Measurements from ENCODE around the gene CRYBG1. TPM values are rescaled to one million over a fixed set of nuclear protein-coding genes. Genes with fewer than 3 reads are reported as not detected.
"Not testable (repeated sequence)": the region's sequence is repeated elsewhere in the genome, so short reads cannot be mapped to it uniquely, and the experiment has no call there.

Gene CRYBG1
- total RNA-seq, 2 donors from 2014 or later, result 61.0 to 62.4 TPM

DNA sequence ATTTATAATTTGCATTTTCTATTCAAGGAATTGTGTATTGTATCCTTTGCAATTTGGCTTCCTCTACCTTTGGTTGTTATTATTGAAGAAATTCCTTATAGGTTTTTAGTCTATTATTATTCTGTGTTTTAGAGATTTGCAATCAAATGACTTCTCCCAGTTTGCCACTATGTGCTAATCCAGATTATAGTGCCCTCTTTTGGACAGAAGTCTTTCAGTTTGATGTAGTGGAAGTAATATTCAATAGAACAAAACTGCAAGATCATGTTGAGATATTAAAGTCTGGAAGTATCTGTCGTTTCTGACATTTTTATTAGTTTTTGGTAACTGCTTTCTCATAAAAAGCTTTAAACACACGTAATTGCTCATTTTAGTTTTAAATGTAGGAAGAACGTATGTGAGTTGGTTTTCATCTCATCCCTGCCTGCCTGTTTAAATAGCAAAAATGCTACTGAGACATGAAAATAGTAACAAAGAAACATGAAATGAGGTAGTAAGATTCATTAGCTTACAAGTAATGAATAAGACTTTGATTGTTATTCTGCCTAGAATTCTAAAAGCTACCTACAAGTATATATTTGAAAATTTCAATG lies 195.9 kb downstream of the CRYBG1 start:
- no peak for DNase-seq
- no peaks in the 10 kb centered on the region for H3K27me3 Mint-ChIP-seq
- no peaks in the 10 kb centered on the region for H3K9me3 ChIP-seq (ENCODE audit: control insufficient read depth, low read length, poor library complexity, severe bottlenecking)
- no peak overlapping the region for H3K4me3 Mint-ChIP-seq
- H3K36me3 Mint-ChIP-seq (ENCODE audit: low read depth), result peaks cover 3% of the 10 kb centered on the region
- peak; percentile 57 for ATAC-seq
- peaks cover 10% of the 10 kb centered on the region for H3K4me1 Mint-ChIP-seq
- H3K27ac Mint-ChIP-seq, result peak overlapping the region; percentile 84

DNA sequence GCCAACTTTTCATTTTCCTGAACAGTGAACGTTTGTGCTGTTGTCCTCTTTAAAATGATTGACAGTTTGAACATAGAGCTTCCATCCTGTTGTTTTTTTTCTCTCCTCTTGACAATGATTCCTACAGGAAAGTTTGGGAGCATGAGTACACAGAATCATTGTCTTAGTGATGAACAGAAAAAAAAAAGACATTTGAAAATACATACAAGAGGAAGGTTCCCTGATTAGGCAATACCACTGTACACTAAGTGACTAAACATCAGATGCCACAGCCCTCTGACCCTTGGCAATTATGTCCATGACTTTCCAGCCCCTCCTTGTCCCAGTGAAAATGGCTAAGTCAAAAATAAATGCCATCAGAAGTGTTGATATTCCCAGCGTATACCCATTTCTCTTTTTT lies 197.3 kb downstream of the CRYBG1 start:
- no peaks in the 10 kb centered on the region for H3K9me3 ChIP-seq (ENCODE audit: control insufficient read depth, low read length, poor library complexity, severe bottlenecking)
- Mint-ChIP-seq H3K27me3 (no peaks in the 10 kb centered on the region), H3K27ac (peak overlapping the region; percentile 84), H3K36me3 (ENCODE audit: low read depth) (peaks cover 3% of the 10 kb centered on the region), H3K4me1 (peaks cover 10% of the 10 kb centered on the region), H3K4me3 (no peak overlapping the region)
- DNase-seq (no peak), ATAC-seq (no peak)

- Mint-ChIP-seq H3K27me3 (no peaks in the 10 kb centered on the region), H3K4me1 (peaks cover 10% of the 10 kb centered on the region), H3K4me3 (no peak overlapping the region), H3K36me3 (ENCODE audit: low read depth) (peaks cover 3% of the 10 kb centered on the region), H3K27ac (peak overlapping the region; percentile 84)
- no peak for DNase-seq
- no peak for ATAC-seq
- H3K9me3 ChIP-seq (ENCODE audit: control insufficient read depth, low read length, poor library complexity, severe bottlenecking), result no peaks in the 10 kb centered on the region
Measured at GRCh38 chr6:106558364-106558763, 197.8 kb downstream of the CRYBG1 start.

DNA sequence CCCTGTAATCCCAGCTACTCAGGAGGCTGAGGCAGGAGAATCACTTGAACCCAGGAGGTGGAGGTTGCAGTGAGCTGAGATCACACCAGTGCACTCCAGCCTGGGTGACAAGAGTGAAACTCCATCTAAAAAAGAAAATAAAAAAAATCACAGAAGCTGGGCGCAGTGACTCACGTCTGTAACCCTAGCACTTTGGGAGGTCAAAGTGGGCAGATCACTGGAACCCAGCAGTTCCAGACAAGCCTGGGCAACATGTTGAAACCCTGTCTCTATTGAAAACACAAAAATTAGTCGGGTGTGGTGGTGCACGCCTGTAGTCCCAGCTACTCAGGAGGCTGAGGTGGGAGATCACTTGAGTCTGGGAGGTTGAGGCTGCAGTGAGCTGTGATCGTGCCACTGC lies 199.1 kb downstream of the CRYBG1 start:
- not testable (repeated sequence) for H3K9me3 ChIP-seq (ENCODE audit: control insufficient read depth, low read length, poor library complexity, severe bottlenecking); ATAC-seq; H3K4me3 Mint-ChIP-seq; H3K36me3 Mint-ChIP-seq (ENCODE audit: low read depth); H3K4me1 Mint-ChIP-seq; DNase-seq; H3K27me3 Mint-ChIP-seq
- H3K27ac Mint-ChIP-seq, result peak overlapping the region; percentile 84

DNA sequence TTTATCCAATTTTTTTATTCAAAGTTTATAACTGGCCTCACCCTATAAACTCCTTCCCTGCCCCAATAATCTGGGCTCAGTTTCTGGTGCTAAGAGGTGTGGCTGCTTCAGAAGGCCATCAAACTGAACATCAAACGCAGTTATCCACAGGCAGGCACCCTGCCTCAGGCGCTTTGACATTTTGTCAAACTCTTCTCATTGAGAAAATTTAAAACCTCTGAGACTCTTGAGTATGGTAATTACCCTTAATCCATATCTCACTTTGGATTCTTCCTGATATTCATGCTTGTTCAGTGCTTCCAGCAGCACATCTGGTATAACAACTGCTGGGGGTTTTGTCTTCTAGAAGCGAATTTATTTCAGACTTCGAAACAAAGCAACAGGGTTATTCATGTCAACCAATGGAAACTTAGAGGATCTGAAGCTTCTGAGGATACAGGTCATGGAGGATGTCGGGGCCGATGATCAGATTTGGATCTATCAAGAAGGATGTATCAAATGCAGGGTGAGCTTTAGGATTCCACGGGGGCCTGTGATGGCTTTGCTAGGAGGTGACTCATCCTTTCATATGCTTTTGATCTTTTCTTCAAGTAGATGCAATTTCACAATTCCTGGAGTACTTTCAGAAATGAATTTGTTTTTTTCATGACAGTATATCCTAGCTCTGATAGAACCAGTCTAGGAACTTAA lies 200.6 kb downstream of the CRYBG1 start:
- Mint-ChIP-seq H3K27me3 (no peaks in the 10 kb centered on the region), H3K4me3 (no peak overlapping the region), H3K4me1 (peaks cover 5% of the 10 kb centered on the region), H3K27ac (peak overlapping the region; percentile 78), H3K36me3 (ENCODE audit: low read depth) (peaks cover 4% of the 10 kb centered on the region)
- ATAC-seq, result no peak
- DNase-seq, result no peak
- H3K9me3 ChIP-seq (ENCODE audit: control insufficient read depth, low read length, poor library complexity, severe bottlenecking), result no peaks in the 10 kb centered on the region

DNA sequence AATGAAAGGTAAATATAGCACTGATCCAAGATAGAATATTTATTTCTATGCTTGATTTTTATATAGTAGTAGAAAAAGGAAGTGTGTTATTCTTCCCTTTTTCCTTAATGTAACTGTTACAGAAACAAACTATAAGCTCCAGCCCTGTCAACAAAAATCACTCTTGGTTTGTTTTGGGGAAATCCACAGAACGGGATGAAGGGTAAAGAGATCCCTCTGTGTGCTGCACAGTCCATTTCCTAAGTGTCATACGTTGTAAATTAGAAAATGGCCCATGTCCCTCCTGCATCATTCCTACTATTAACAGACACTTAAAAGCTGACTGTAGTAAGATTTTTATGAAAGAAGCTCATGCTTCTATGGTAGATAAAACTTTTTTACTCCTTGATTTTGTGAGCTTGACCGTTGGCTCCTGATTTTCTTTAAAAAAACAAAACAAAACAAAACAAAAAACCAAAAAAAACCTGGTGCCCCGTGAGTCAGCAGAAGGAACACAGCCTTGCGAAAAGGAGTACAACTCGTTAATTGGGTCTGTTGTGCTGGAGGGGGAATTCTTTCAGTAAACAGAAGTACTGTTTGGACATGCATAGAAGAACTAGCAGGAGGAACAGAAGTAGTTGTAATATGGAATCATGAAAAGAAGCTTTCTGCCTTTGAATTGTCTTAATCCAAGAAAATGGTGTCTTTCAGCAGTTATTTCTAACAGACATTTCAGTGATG lies 201.3 kb downstream of the CRYBG1 start:
- no peak for DNase-seq
- Mint-ChIP-seq H3K4me1 (peaks cover 4% of the 10 kb centered on the region), H3K27me3 (no peaks in the 10 kb centered on the region), H3K4me3 (no peak overlapping the region), H3K27ac (peak overlapping the region; percentile 78), H3K36me3 (ENCODE audit: low read depth) (peaks cover 4% of the 10 kb centered on the region)
- no peak for ATAC-seq
- H3K9me3 ChIP-seq (ENCODE audit: control insufficient read depth, low read length, poor library complexity, severe bottlenecking), result no peaks in the 10 kb centered on the region

DNA sequence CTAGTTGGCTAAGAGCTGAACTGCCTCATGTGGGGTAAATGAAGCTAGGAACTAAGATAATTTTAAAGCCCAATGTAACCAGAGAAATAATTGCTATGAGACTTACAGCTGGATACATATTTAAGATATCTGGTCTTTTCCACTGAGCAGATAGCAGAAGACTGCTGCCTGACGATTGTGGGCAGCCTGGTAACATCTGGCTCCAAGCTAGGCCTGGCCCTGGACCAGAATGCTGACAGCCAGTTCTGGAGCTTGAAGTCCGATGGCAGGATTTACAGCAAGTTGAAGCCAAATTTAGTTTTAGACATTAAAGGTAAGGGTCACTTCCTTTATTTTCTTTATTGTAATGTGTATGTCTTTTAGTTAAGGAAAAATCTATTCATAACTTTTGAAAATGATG lies 203.1 kb downstream of the CRYBG1 start:
- H3K36me3 Mint-ChIP-seq (ENCODE audit: low read depth), result peaks cover 8% of the 10 kb centered on the region
- no peak for DNase-seq
- H3K4me3 Mint-ChIP-seq, result no peak overlapping the region
- no peak for ATAC-seq
- no peaks in the 10 kb centered on the region for H3K27me3 Mint-ChIP-seq
- peak overlapping the region; percentile 70 for H3K27ac Mint-ChIP-seq
- H3K9me3 ChIP-seq (ENCODE audit: control insufficient read depth, low read length, poor library complexity, severe bottlenecking), result no peaks in the 10 kb centered on the region
- peaks cover 4% of the 10 kb centered on the region for H3K4me1 Mint-ChIP-seq

DNA sequence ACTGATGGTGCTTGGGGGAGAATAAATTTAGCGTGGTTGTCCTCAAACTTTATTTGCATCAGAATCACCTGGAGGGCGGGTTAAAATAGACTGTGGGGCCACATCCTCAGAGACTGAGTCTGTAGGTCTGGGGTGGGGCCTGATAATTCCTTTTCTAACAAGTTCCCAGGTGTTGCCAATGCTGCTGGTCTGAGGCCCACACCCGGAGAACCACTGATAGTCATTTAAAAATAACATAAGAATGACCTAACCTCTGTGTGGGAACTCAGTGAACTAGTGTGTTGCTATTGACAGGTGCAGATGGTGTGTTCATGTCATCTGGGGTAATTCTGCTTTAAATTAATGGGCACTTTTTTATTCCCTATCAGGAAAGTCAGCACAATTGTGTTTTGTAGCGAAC lies 204.0 kb downstream of the CRYBG1 start:
- Mint-ChIP-seq H3K4me1 (peaks cover 4% of the 10 kb centered on the region), H3K4me3 (no peak overlapping the region), H3K27ac (peak overlapping the region; percentile 70), H3K36me3 (ENCODE audit: low read depth) (peaks cover 8% of the 10 kb centered on the region), H3K27me3 (no peaks in the 10 kb centered on the region)
- no peaks in the 10 kb centered on the region for H3K9me3 ChIP-seq (ENCODE audit: control insufficient read depth, low read length, poor library complexity, severe bottlenecking)
- ATAC-seq (no peak), DNase-seq (no peak)

GRCh38 chr6:106568530-106568929 lies 208.0 kb downstream of the CRYBG1 start:
- Mint-ChIP-seq H3K4me3 (no peak overlapping the region), H3K4me1 (peaks cover 7% of the 10 kb centered on the region), H3K27ac (peak overlapping the region; percentile 72), H3K36me3 (ENCODE audit: low read depth) (peaks cover 12% of the 10 kb centered on the region), H3K27me3 (no peaks in the 10 kb centered on the region)
- H3K9me3 ChIP-seq (ENCODE audit: control insufficient read depth, low read length, poor library complexity, severe bottlenecking), result no peaks in the 10 kb centered on the region
- ATAC-seq, result no peak
- no peak for DNase-seq

GRCh38 chr6:106569428-106569827 lies 208.9 kb downstream of the CRYBG1 start:
- no peaks in the 10 kb centered on the region for H3K9me3 ChIP-seq (ENCODE audit: control insufficient read depth, low read length, poor library complexity, severe bottlenecking)
- H3K27me3 Mint-ChIP-seq, result no peaks in the 10 kb centered on the region
- H3K4me3 Mint-ChIP-seq, result no peak overlapping the region
- peaks cover 7% of the 10 kb centered on the region for H3K4me1 Mint-ChIP-seq
- peak overlapping the region; percentile 21 for H3K27ac Mint-ChIP-seq
- DNase-seq, result no peak
- H3K36me3 Mint-ChIP-seq (ENCODE audit: low read depth), result peaks cover 8% of the 10 kb centered on the region
- no peak for ATAC-seq

DNA sequence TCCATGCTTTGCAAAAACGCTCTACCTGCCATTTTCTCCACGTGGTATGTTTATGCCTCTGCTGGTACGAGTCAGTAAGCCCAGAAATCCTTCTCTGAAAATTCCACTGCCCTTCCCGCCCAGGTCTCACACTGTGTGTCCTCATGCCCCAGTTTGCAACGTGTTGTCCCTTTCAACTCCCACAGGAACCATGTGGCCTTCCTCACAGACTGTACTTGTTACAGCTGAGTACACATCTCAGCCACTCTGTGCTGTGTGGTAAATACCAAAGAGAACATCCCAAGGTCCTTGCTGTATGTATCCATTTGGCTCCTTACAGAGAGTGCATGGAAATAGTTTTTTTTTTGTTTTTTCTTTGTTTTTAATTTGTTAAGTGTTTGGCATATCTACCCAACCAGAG lies 211.9 kb downstream of the CRYBG1 start:
- Mint-ChIP-seq H3K27ac (peak overlapping the region; percentile 82), H3K36me3 (ENCODE audit: low read depth) (peaks cover 12% of the 10 kb centered on the region)
- ATAC-seq, result no peak

GRCh38 chr6:106572875-106573585 lies 212.5 kb downstream of the CRYBG1 start:
- no peak overlapping the region for H3K4me3 Mint-ChIP-seq
- peaks cover 11% of the 10 kb centered on the region for H3K36me3 Mint-ChIP-seq (ENCODE audit: low read depth)
- no peaks in the 10 kb centered on the region for H3K9me3 ChIP-seq (ENCODE audit: control insufficient read depth, low read length, poor library complexity, severe bottlenecking)
- DNase-seq, result no peak
- no peaks in the 10 kb centered on the region for H3K27me3 Mint-ChIP-seq
- peak overlapping the region; percentile 82 for H3K27ac Mint-ChIP-seq
- peaks cover 5% of the 10 kb centered on the region for H3K4me1 Mint-ChIP-seq
- no peak for ATAC-seq

More for the DNA sequence above, 211.9 kb downstream of the CRYBG1 start:
- DNase-seq, result no peak
- H3K4me3 Mint-ChIP-seq, result no peak overlapping the region
- H3K27me3 Mint-ChIP-seq, result no peaks in the 10 kb centered on the region
- H3K9me3 ChIP-seq (ENCODE audit: control insufficient read depth, low read length, poor library complexity, severe bottlenecking), result no peaks in the 10 kb centered on the region
- peaks cover 5% of the 10 kb centered on the region for H3K4me1 Mint-ChIP-seq
